K562 (cell line): Measurements from ENCODE around the gene ADORA3. TPM values are rescaled to one million over a fixed set of nuclear protein-coding genes. Genes with fewer than 3 reads are reported as not detected.

Source experiments
- ARID4B ChIP-seq: sonication (generic); formaldehyde crosslinking; IDR thresholded peaks from 2 replicates; pipeline ENCODE4 v1.8.0; 2022; ENCODE audit warnings: mild to moderate bottlenecking, missing genetic modification reagents
- DACH1 ChIP-seq: fragments of 450-650 bp; IDR thresholded peaks from 2 replicates; pipeline ENCODE4 v1.6.1; 2018; ENCODE audit not compliant: partially characterized antibody
- GABPA ChIP-seq: fragments of 200-800 bp; sonication (Bioruptor generic); conservative IDR thresholded peaks from 2 replicates; pipeline ENCODE4 v1.6.1; 2016; ENCODE audit warnings: low read depth, missing genetic modification characterization, missing compliant biosample characterization
- GATAD2B ChIP-seq: fragments of 450-650 bp; IDR thresholded peaks from 2 replicates; pipeline ENCODE4 v1.6.1; 2017; ENCODE audit warnings: mild to moderate bottlenecking, borderline replicate concordance
- HDAC8 ChIP-seq: fragments of 450-650 bp; IDR thresholded peaks from 2 replicates; pipeline ENCODE4 v1.6.1; 2016; ENCODE audit warnings: mild to moderate bottlenecking, missing genetic modification characterization, moderate library complexity, missing compliant biosample characterization
- NCOA1 ChIP-seq: fragments of 450-650 bp; IDR thresholded peaks from 2 replicates; pipeline ENCODE4 v1.6.1; 2016; ENCODE audit warnings: low read depth
- PHB ChIP-seq: fragments of 250-450 bp; sonication (Bioruptor Pico); IDR thresholded peaks from 2 replicates; pipeline ENCODE4 v1.5.0; 2021
- U2AF2 ChIP-seq: fragments of 200-400 bp; formaldehyde crosslinking; optimal IDR thresholded peaks from 2 replicates; pipeline ENCODE3; 2017; ENCODE audit warnings: low read depth, mild to moderate bottlenecking, low read length
- ZBTB1 ChIP-seq: sonication (generic); formaldehyde crosslinking; IDR thresholded peaks from 2 replicates; pipeline ENCODE4 v1.8.1; 2023; ENCODE audit warnings: missing genetic modification reagents, low read depth, mild to moderate bottlenecking, borderline replicate concordance
- ZBTB5 ChIP-seq: fragments of 450-650 bp; IDR thresholded peaks from 2 replicates; pipeline ENCODE4 v1.6.1; 2017; ENCODE audit warnings: antibody characterized with exemption
- ZNF174 ChIP-seq: fragments of 250-450 bp; sonication (Bioruptor Pico); IDR thresholded peaks from 2 replicates; pipeline ENCODE4 v1.4.0; 2020; ENCODE audit warnings: mild to moderate bottlenecking
- ZNF518B ChIP-seq: fragments of 250-450 bp; sonication (Bioruptor Pico); IDR thresholded peaks from 2 replicates; pipeline ENCODE4 v1.5.0; 2021; ENCODE audit warnings: mild to moderate bottlenecking, moderate library complexity
- ZNF717 ChIP-seq: fragments of 250-450 bp; sonication (Bioruptor Pico); IDR thresholded peaks from 2 replicates; pipeline ENCODE4 v1.5.0; 2021
- polyA plus RNA-seq, 8 experiments: library from polyadenylated mRNA; depleted of rRNA in 4 of 8; stranded (reverse) in 5 of 8; unstranded in 3 of 8; fragments of >200 nt; fragmentation: Nextera tagmentation in 2 of 8; fragmentation: Illumina TruSeq in 1 of 8; extraction: Ambion mirVana in 2 of 8; extraction: Trizol in 1 of 8; gene quantifications; 2 replicates each; pipeline versions ENCODE4 v1.2.1 to v1.2.3, GENCODE V29; 2011 to 2014; ENCODE audit warnings: inconsistent platforms in 1 of 8, missing spikeins in 1 of 8
- total RNA-seq, 7 experiments: library from RNA; depleted of rRNA in 6 of 7; stranded (reverse); fragments of >200 nt in 6 of 7; fragmentation: Illumina TruSeq in 2 of 7; extraction: Trizol in 2 of 7; gene quantifications; 2 replicates each; pipeline versions ENCODE4 v1.2.1 to v1.2.3, GENCODE V29; 2011 to 2021; ENCODE audit warnings: low replicate concordance in 1 of 7
- TF ChIP-seq, protein P1 (sequence below): fragments of 450-650 bp; formaldehyde crosslinking; IDR thresholded peaks from 2 replicates; pipeline ENCODE4 v1.4.0; 2022; ENCODE audit warnings: missing genetic modification characterization

ADORA3 gene
- total and polyA plus RNA-seq, 9 of the 15 experiments (the other 6 are each of a cell fraction or from before 2014, with no cell fraction given), result 0.09 to 0.35 (median 0.16) TPM; not detected in 3

DNA sequence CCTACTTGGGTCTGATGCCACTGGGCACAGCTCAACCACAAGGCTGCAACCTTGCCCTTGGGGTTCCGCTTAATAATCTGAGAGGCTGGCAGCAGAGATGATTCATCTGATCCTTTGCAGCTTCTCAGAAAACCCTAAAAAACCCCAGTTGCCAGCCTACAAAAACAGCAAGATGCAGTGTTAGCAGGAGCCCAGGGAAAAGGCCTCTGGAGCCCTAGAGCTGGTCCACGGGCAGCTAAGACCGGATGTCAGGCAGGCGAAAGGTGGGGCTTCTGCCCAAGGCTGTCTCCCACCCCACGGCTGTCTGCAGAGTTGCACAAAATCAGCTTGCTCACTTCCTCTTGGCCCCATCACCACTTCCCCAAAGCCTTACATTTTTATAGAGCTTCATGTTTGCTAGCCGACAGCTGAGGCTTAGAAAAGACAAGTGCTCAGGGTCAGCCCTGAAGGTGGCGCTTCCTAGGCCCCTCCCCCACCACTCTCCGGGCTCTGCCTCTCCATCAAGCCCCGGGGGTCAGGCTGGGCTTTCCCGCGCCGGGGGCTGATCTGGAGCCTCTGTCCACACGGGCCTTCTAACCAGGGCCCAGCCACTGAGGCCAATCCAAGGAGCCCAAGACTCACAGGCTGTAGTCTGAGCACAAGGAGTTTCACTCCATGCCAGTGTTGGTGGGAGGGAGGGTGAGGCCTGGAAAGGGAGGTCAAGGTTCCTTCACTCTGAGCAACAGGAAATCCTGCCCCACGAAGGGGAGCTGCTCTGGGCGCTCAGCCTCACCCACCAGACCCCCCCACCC, 4.2 kb upstream of the ADORA3 start (continued):
- TF ChIP-seq DACH1 (no peak), ARID4B (CRISPR knock-in tag) (no peak; the same call in 1 of the 2 replicates), GATAD2B (no peak), PHB (CRISPR knock-in tag) (no peak), HDAC8 (tag) (no peak), ZBTB1 (no peak), ZNF174 (no peak), U2AF2 (no peak), ZBTB5 (no peak), ZNF518B (CRISPR knock-in tag) (no peak), GABPA (tag) (peak; percentile 66), ZNF717 (CRISPR knock-in tag) (no peak), NCOA1 (no peak)
- TF ChIP-seq, protein P1, sequence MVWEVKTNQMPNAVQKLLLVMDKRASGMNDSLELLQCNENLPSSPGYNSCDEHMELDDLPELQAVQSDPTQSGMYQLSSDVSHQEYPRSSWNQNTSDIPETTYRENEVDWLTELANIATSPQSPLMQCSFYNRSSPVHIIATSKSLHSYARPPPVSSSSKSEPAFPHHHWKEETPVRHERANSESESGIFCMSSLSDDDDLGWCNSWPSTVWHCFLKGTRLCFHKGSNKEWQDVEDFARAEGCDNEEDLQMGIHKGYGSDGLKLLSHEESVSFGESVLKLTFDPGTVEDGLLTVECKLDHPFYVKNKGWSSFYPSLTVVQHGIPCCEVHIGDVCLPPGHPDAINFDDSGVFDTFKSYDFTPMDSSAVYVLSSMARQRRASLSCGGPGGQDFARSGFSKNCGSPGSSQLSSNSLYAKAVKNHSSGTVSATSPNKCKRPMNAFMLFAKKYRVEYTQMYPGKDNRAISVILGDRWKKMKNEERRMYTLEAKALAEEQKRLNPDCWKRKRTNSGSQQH, result no peak
